Measurements from ENCODE around the gene ERICH6B. TPM values are rescaled to one million over a fixed set of nuclear protein-coding genes. Genes with fewer than 3 reads are reported as not detected.

Gene ERICH6B
- total RNA-seq, 1 donor from 2014 or later, result not detected

DNA sequence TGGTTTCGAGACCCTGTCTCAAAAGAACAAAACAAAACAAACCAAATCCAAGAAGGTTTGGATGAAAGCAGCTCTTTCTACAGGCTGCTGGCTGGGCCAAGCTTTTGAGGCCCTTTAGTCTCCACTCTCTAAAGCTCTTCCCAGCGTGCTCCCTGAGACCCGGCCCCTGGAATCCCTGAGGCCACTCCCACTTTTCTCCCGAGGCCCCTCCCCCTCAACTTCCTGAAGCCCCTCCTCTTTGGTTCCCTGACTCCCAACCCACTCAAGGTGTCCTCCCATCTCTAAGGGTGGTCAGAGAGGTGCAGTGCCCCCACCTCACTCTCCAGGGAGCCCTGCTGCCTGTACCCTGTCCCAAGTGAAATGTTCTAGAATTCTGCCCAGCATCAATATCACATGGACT is 10.6 kb downstream of the ERICH6B start:
- peaks cover 7% of the 10 kb centered on the region for H3K4me1 Mint-ChIP-seq (ENCODE audit: low read depth)
- no peaks in the 10 kb centered on the region for H3K27me3 Mint-ChIP-seq
- no peaks in the 10 kb centered on the region for H3K9me3 Mint-ChIP-seq (ENCODE audit: low read depth)
- no peaks in the 10 kb centered on the region for H3K36me3 Mint-ChIP-seq (ENCODE audit: insufficient read depth)
- no peak overlapping the region for H3K4me3 Mint-ChIP-seq (ENCODE audit: low read depth)
- no peak for DNase-seq (ENCODE audit: low spot score, unreplicated experiment)
- TF ChIP-seq, protein P1, sequence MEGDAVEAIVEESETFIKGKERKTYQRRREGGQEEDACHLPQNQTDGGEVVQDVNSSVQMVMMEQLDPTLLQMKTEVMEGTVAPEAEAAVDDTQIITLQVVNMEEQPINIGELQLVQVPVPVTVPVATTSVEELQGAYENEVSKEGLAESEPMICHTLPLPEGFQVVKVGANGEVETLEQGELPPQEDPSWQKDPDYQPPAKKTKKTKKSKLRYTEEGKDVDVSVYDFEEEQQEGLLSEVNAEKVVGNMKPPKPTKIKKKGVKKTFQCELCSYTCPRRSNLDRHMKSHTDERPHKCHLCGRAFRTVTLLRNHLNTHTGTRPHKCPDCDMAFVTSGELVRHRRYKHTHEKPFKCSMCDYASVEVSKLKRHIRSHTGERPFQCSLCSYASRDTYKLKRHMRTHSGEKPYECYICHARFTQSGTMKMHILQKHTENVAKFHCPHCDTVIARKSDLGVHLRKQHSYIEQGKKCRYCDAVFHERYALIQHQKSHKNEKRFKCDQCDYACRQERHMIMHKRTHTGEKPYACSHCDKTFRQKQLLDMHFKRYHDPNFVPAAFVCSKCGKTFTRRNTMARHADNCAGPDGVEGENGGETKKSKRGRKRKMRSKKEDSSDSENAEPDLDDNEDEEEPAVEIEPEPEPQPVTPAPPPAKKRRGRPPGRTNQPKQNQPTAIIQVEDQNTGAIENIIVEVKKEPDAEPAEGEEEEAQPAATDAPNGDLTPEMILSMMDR (IDR thresholded peaks at IDR 0.05; ENCODE audit: unreplicated experiment), result no peak
- no peak overlapping the region for H3K27ac Mint-ChIP-seq

DNA sequence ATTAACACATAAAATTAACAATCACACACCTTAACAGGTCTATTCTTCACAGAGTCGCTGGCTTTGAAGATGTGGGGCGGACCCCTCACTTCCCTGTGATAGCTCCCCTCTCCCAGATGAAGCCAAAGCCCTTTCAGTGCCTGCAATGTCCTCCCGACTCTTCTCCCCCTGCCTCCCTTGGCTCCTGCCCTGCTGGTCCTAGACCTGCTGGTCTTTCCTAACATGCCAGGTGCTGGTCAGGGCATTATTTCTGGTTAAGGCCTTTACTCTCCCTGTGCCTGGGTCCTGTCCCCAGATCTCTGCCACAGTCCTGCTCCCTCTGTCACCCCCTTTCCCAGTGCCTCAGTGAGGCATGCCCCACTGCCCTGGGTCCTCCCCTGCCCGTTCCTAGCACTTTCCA is 12.2 kb downstream of the ERICH6B start:
- Mint-ChIP-seq H3K9me3 (ENCODE audit: low read depth) (no peaks in the 10 kb centered on the region), H3K4me1 (ENCODE audit: low read depth) (peaks cover 7% of the 10 kb centered on the region), H3K27me3 (no peaks in the 10 kb centered on the region), H3K27ac (no peak overlapping the region), H3K4me3 (ENCODE audit: low read depth) (no peak overlapping the region), H3K36me3 (ENCODE audit: insufficient read depth) (no peaks in the 10 kb centered on the region)
- no peak for DNase-seq (ENCODE audit: low spot score, unreplicated experiment)
- TF ChIP-seq, protein P1 (IDR thresholded peaks at IDR 0.05; ENCODE audit: unreplicated experiment), result no peak

DNA sequence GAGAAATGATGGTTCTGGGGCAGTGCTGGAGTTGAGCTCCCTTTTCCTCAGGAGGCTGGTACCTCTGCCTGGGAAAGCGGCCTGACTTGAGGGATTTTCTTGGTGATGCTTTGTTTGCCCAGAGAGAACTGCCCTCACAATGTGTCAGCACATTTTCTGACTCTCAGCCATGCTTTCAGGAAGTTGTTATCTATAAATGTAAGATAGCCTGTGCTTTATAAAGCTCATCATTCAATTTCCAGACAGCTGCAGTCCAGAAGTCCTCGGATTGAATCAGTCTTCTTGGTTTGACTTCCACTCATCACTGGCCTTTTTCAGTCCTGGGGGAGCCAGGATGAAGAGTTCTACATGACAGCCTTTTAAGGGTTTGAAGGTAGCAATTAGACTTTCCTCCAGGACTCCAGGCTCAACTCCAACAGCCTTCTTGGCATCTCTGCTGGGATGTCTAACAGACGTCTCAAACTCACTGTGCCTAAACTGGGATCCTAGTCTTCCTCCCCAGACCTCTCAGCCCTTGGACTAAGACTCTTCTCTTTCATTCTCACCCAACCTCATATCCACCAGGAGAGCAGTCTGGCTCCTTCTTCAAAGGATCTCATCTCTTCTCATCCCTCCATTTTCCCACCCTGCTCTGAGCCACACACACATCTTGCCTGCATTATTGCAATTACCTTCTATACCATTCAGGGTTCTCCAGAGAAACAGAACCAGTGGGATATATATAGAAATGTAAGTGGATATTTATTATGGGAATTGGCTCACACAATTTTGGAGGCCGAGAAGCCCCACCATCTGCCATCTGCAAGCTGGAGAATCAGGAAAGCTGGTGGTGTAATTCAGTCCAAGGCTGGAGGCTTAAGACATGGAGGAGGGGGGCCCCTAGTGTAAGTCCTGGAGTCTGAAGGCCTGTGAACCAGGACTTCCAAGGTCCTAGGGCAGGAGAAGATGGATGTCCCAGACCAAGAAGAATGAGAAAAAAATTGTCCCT is 13.1 kb downstream of the ERICH6B start:
- Mint-ChIP-seq H3K9me3 (ENCODE audit: low read depth) (no peaks in the 10 kb centered on the region), H3K4me1 (ENCODE audit: low read depth) (peaks cover 7% of the 10 kb centered on the region), H3K36me3 (ENCODE audit: insufficient read depth) (no peaks in the 10 kb centered on the region), H3K27ac (no peak overlapping the region), H3K27me3 (no peaks in the 10 kb centered on the region), H3K4me3 (ENCODE audit: low read depth) (no peak overlapping the region)
- TF ChIP-seq, protein P1 (IDR thresholded peaks at IDR 0.05; ENCODE audit: unreplicated experiment), result no peak
- DNase-seq (ENCODE audit: low spot score, unreplicated experiment), result no peak

DNA sequence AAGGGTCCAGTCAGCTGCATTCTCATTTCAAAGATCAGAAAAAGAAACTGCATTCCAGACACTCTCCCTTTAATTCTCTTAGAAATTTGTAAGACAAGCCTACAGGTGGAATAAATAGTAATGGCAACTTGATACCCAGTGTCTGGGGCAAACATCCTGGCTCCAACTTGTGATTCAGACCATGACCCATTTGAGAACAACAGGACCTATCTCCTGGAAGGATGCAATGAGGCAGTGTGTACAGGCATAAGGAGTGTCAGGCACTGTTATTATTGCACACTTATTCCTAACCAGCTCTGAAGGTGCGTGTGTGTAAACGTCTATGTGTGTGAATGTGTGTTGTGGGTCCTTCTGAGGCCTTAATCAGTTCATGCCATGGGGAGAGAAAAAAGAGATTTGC is 13.9 kb downstream of the ERICH6B start:
- no peak overlapping the region for H3K27ac Mint-ChIP-seq
- H3K9me3 Mint-ChIP-seq (ENCODE audit: low read depth), result no peaks in the 10 kb centered on the region
- peaks cover 5% of the 10 kb centered on the region for H3K27me3 Mint-ChIP-seq
- no peak for DNase-seq (ENCODE audit: low spot score, unreplicated experiment)
- H3K36me3 Mint-ChIP-seq (ENCODE audit: insufficient read depth), result no peaks in the 10 kb centered on the region
- TF ChIP-seq, protein P1 (IDR thresholded peaks at IDR 0.05; ENCODE audit: unreplicated experiment), result no peak
- H3K4me3 Mint-ChIP-seq (ENCODE audit: low read depth), result no peak overlapping the region
- H3K4me1 Mint-ChIP-seq (ENCODE audit: low read depth), result peaks cover 7% of the 10 kb centered on the region

DNA sequence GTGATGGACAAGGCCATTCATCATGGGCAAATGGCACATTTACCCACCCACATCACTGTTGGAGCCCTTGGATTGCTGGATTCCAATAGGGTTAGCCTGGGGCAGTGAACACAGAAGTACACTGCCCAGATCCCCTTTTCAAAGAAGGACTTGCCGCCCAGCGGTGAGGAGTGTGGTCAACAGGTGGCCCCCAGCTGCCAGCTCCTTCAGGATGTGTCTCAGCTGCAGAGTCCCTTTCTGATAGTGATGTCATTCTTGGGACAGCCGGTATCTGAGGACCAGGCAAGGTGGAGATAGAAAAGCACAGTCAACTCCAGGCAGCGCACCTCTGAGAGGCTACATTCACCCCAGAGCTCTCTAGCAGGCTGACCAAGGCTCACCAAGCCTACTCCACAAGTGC is 16.9 kb downstream of the ERICH6B start:
- no peaks in the 10 kb centered on the region for H3K9me3 Mint-ChIP-seq (ENCODE audit: low read depth)

More for the DNA sequence above, 16.9 kb downstream of the ERICH6B start:
- DNase-seq (ENCODE audit: low spot score, unreplicated experiment), result no peak
- no peaks in the 10 kb centered on the region for H3K36me3 Mint-ChIP-seq (ENCODE audit: insufficient read depth)
- TF ChIP-seq, protein P1 (IDR thresholded peaks at IDR 0.05; ENCODE audit: unreplicated experiment), result no peak
- peaks cover 5% of the 10 kb centered on the region for H3K4me1 Mint-ChIP-seq (ENCODE audit: low read depth)
- no peak overlapping the region for H3K4me3 Mint-ChIP-seq (ENCODE audit: low read depth)
- H3K27ac Mint-ChIP-seq, result no peak overlapping the region
- H3K27me3 Mint-ChIP-seq, result peaks cover 20% of the 10 kb centered on the region
